SK-N-SH (cell line): ENCODE measurements around the gene SBF2. TPM values are rescaled to one million over a fixed set of nuclear protein-coding genes. Genes with fewer than 3 reads are reported as not detected.

Experiments used
- CTCF ChIA-PET: fragments of 300-600, 350-600 bp; formaldehyde crosslinking; extraction: SDS; loops from one replicate; lab custom pipeline; 2021; lab: Yijun Ruan, JAX
- POLR2A ChIA-PET: fragments of 350-600 bp; sonication (Branson Sonifier 250); formaldehyde crosslinking; extraction: SDS; loops from one replicate; lab custom pipeline; 2020; ENCODE audit warnings: antibody characterized with exemption, inconsistent platforms; lab: Yijun Ruan, JAX
- DNase-seq: peaks from one replicate; pipeline ENCODE4 v3.0.0; 2012
- H2AFZ ChIP-seq: fragments of 200-600 bp; sonication (generic); 2 replicates; pipeline ENCODE4 v1.8.1; 2016; ENCODE audit warnings: antibody characterized with exemption, mild to moderate bottlenecking, low read depth
- H3F3A ChIP-seq: fragments of 200-600 bp; sonication (generic); replicated peaks from 2 replicates; pipeline ENCODE3; 2016; ENCODE audit warnings: antibody characterized with exemption, mild to moderate bottlenecking; ENCODE audit not compliant: insufficient read depth
- H3K27ac ChIP-seq, 2 experiments: fragments of 200-500 bp in 1 of 2; fragments of 200-600 bp in 1 of 2; sonication (Bioruptor generic) in 1 of 2; sonication (generic), shearing (Covaris generic) in 1 of 2; 2 replicates each; pipeline versions ENCODE4 v1.5.1 to v1.6.1; 2014 to 2016; ENCODE audit warnings: low read depth in 2 of 2, inconsistent platforms in 1 of 2, low read length in 1 of 2, mild to moderate bottlenecking in 1 of 2, mixed read lengths in 1 of 2
- H3K27me3 ChIP-seq: fragments of 200-600 bp; sonication (generic), shearing (Covaris generic); 2 replicates; pipeline ENCODE4 v1.6.1; 2016; ENCODE audit warnings: mixed run types; ENCODE audit not compliant: insufficient read depth
- H3K36me3 ChIP-seq, 2 experiments: fragments of 200-500 bp in 1 of 2; fragments of 200-600 bp in 1 of 2; sonication (Bioruptor generic) in 1 of 2; sonication (generic) in 1 of 2; replicated peaks in 1 of 2; 2 replicates each; pipeline versions ENCODE3 to v1.5.1; 2014 to 2016; ENCODE audit warnings: low read length in 1 of 2, mild to moderate bottlenecking in 1 of 2; ENCODE audit not compliant: insufficient read depth in 2 of 2, control insufficient read depth in 1 of 2
- H3K4me1 ChIP-seq, 2 experiments: fragments of 200-500 bp in 1 of 2; fragments of 200-600 bp in 1 of 2; sonication (Bioruptor generic) in 1 of 2; sonication (generic), shearing (Covaris generic) in 1 of 2; 2 replicates each; pipeline versions ENCODE4 v1.5.1 to v1.6.1; 2014 to 2016; ENCODE audit warnings: low read depth in 1 of 2, low read length in 1 of 2, mixed run types in 1 of 2; ENCODE audit not compliant: insufficient read depth in 2 of 2, control insufficient read depth in 1 of 2
- H3K4me2 ChIP-seq: fragments of 200-600 bp; sonication (generic), shearing (Covaris generic); 2 replicates; pipeline ENCODE4 v1.6.1; 2017; ENCODE audit warnings: mixed run types
- H3K4me3 ChIP-seq, 2 experiments: fragments of 200-500 bp in 1 of 2; fragments of 200-600 bp in 1 of 2; sonication (Bioruptor generic) in 1 of 2; sonication (generic), shearing (Covaris generic) in 1 of 2; 2 replicates each; pipeline versions ENCODE4 v1.5.1 to v1.8.1; 2014 to 2016; ENCODE audit warnings: low read depth in 2 of 2, inconsistent platforms in 1 of 2, low read length in 1 of 2, mild to moderate bottlenecking in 1 of 2, mixed read lengths in 1 of 2, moderate library complexity in 1 of 2
- H3K79me2 ChIP-seq: fragments of 200-600 bp; sonication (generic); 2 replicates; pipeline ENCODE4 v1.8.1; 2017; ENCODE audit warnings: mild to moderate bottlenecking; ENCODE audit not compliant: insufficient read depth
- H3K9ac ChIP-seq: fragments of 200-600 bp; sonication (generic); 2 replicates; pipeline ENCODE4 v1.6.1; 2017; ENCODE audit warnings: mixed run types
- H3K9me2 ChIP-seq: fragments of 200-600 bp; sonication (generic); 2 replicates; pipeline ENCODE4 v1.6.1; 2017; ENCODE audit warnings: mixed run types
- H3K9me3 ChIP-seq: fragments of 200-600 bp; sonication (generic); 2 replicates; pipeline ENCODE4 v1.6.1; 2017; ENCODE audit warnings: mixed run types, mild to moderate bottlenecking, moderate library complexity
- H4K20me1 ChIP-seq: fragments of 200-600 bp; sonication (generic); 2 replicates; pipeline ENCODE4 v1.6.1; 2017; ENCODE audit warnings: mild to moderate bottlenecking, mixed run types; ENCODE audit not compliant: insufficient read depth
- CHD2 ChIP-seq: fragments of 150-350 bp; IDR thresholded peaks from 2 replicates; pipeline ENCODE4 v1.6.1; 2018; ENCODE audit warnings: low read length; ENCODE audit not compliant: partially characterized antibody
- CTCF ChIP-seq: fragments of 200-600 bp; sonication (generic); IDR thresholded peaks from 2 replicates; pipeline ENCODE4 v1.6.1; 2017; ENCODE audit warnings: antibody characterized with exemption, mild to moderate bottlenecking, moderate library complexity
- ELF1 ChIP-seq: IDR thresholded peaks from 2 replicates; pipeline ENCODE4 v1.4.0; 2012
- EP300 ChIP-seq, 2 experiments: IDR thresholded peaks; 2 replicates each; pipeline versions ENCODE4 v1.4.0 to v1.6.1; 2012; ENCODE audit warnings: borderline replicate concordance in 1 of 2, low read depth in 1 of 2, low read length in 1 of 2
- FOSL2 ChIP-seq: IDR thresholded peaks from 2 replicates; pipeline ENCODE4 v1.4.0; 2012; ENCODE audit warnings: low read depth, mild to moderate bottlenecking, moderate library complexity, borderline replicate concordance
- FOXJ3 ChIP-seq: sonication (generic); formaldehyde crosslinking; IDR thresholded peaks from 2 replicates; pipeline ENCODE4 v1.5.1; 2020; ENCODE audit warnings: mild to moderate bottlenecking, missing genetic modification reagents
- IRF3 ChIP-seq: fragments of 150-350 bp; IDR thresholded peaks from 2 replicates; pipeline ENCODE4 v1.6.1; 2016; ENCODE audit warnings: mild to moderate bottlenecking, low read depth, low read length
- MAX ChIP-seq: IDR thresholded peaks from 2 replicates; pipeline ENCODE4 v1.4.0; 2012; ENCODE audit warnings: low read depth
- MXI1 ChIP-seq: IDR thresholded peaks from 2 replicates; pipeline ENCODE4 v1.6.1; 2012; ENCODE audit warnings: mild to moderate bottlenecking, low read depth, low read length, improper control_type of control experiment
- NFIC ChIP-seq: IDR thresholded peaks from 2 replicates; pipeline ENCODE4 v1.4.0; 2012; ENCODE audit warnings: borderline replicate concordance
- PBX3 ChIP-seq: IDR thresholded peaks from 2 replicates; pipeline ENCODE4; 2012
- RCOR1 ChIP-seq: fragments of 150-350 bp; IDR thresholded peaks from 2 replicates; pipeline ENCODE4 v1.6.1; 2017; ENCODE audit warnings: antibody characterized with exemption, low read length
- TAF1 ChIP-seq: IDR thresholded peaks from 2 replicates; pipeline ENCODE4 v1.6.1; 2012; ENCODE audit warnings: low read depth, mild to moderate bottlenecking, low read length, moderate library complexity, borderline replicate concordance
- TCF12 ChIP-seq: IDR thresholded peaks from 2 replicates; pipeline ENCODE4 v1.4.0; 2012
- USF2 ChIP-seq: fragments of 150-350 bp; IDR thresholded peaks from 2 replicates; pipeline ENCODE4 v1.6.1; 2017; ENCODE audit warnings: antibody characterized with exemption, low read length, low read depth, borderline replicate concordance
- YY1 ChIP-seq: IDR thresholded peaks from 2 replicates; pipeline ENCODE4 v1.4.0; 2012; ENCODE audit warnings: low read depth, mild to moderate bottlenecking
- WGBS: methylation state at CpG from one replicate; pipeline ENCODE4 v1.1.6; 2017; ENCODE audit warnings: low lambda C conversion rate; 5-methylcytosine and 5-hydroxymethylcytosine counted together
- polyA plus RNA-seq, 3 experiments: library from polyadenylated mRNA; depleted of rRNA; stranded (reverse); fragments of >200 nt; gene quantifications; 2 replicates each; pipeline ENCODE4 v1.2.3, GENCODE V29; 2012

SBF2 gene
- polyA plus RNA-seq, 1 of the 3 experiments (the other 2 are of a cell fraction), result 23.0 TPM

- TF ChIP-seq IRF3 (no peak), FOXJ3 (CRISPR knock-in tag) (no peak), MXI1 (no peak), TCF12 (peak; percentile 84), CHD2 (no peak), TAF1 (no peak), EP300 (IDR thresholded peaks at IDR 0.05; ENCODE audit: borderline replicate concordance in 1 of 2, low read depth in 1 of 2, low read length in 1 of 2) (peak; percentile 50 to 69; a peak in 3 of 4 replicates), YY1 (no peak), PBX3 (peak; percentile 69)
Observed at GRCh38 chr11:10325277-10326011, 31.4 kb upstream of the SBF2 start (continued).

- H3K9ac ChIP-seq, result no peak overlapping the region
- DNase-seq, result no peak
Observed at GRCh38 chr11:10324474-10324873, 30.5 kb upstream of the SBF2 start.

More at GRCh38 chr11:10324474-10324873, 30.5 kb upstream of the SBF2 start:
- Histone ChIP-seq H3K27me3 (no peaks in the 10 kb centered on the region), H2AFZ (no peak overlapping the region), H3K4me1 (peaks cover 24 to 43% of the 10 kb centered on the region in 2 experiments), H3K36me3 (no peaks in the 10 kb centered on the region), H3F3A (peaks cover 41% of the 10 kb centered on the region), H3K4me3 (no peak overlapping the region), H4K20me1 (no peaks in the 10 kb centered on the region), H3K79me2 (no peaks in the 10 kb centered on the region), H3K27ac (peak overlapping the region; percentile 16 to 97; a peak in 3 of 4 replicates), H3K9me3 (no peaks in the 10 kb centered on the region), H3K4me2 (peak overlapping the region; percentile 55; the same call in 1 of the 2 replicates), H3K9me2 (no peaks in the 10 kb centered on the region)
- TF ChIP-seq YY1 (no peak), FOSL2 (no peak), TCF12 (no peak), NFIC (no peak), RCOR1 (no peak), CTCF (no peak), IRF3 (no peak), ELF1 (no peak), CHD2 (no peak), EP300 (IDR thresholded peaks at IDR 0.05; ENCODE audit: borderline replicate concordance in 1 of 2, low read depth in 1 of 2, low read length in 1 of 2) (no peak), MAX (no peak), TAF1 (no peak), USF2 (no peak)
- ChIA-PET CTCF (interaction anchor here (0.5 to 2.6 kb wide), 13 partner anchors 8 to 1464 kb away, joined by 3 to 10 read pairs (median 4); partner anchors contain the start of gene ADM), POLR2A (interaction anchor here (1.5 kb wide), 1 partner anchor 20 kb away, joined by 4 read pairs; the partner anchor contains the start of gene ADM)
- WGBS, result 84% methylated on average over 3 of the region's 3 CpGs
